DMS114 treated with DMSO at 0.1 percent for 48 hours (cell line): Measurements from ENCODE around the gene GNAI1.

Source experiments
- DNase-seq: peaks from one replicate; lab custom pipeline; 2025; ENCODE audit not compliant: unreplicated experiment; lab: John Stamatoyannopoulos, UW

Gene GNAI1

GRCh38 chr7:80204919-80205318 lies 70.3 kb downstream of the GNAI1 start:
- no peak for DNase-seq

GRCh38 chr7:80206763-80207162 lies 72.1 kb downstream of the GNAI1 start:
- DNase-seq = no peak

GRCh38 chr7:80207501-80207900 lies 72.9 kb downstream of the GNAI1 start:
- DNase-seq = no peak

GRCh38 chr7:80208700-80209099 lies 74.1 kb downstream of the GNAI1 start:
- DNase-seq = no peak

- DNase-seq = no peak
These were observed 75.8 kb downstream of the GNAI1 start for GRCh38 chr7:80210400-80210799.

- no peak for DNase-seq
These were observed 79.2 kb downstream of the GNAI1 start for GRCh38 chr7:80213814-80214213.

GRCh38 chr7:80215734-80216133 lies 81.1 kb downstream of the GNAI1 start:
- DNase-seq = no peak

GRCh38 chr7:80216996-80217842 lies 82.6 kb downstream of the GNAI1 start:
- no peak for DNase-seq

GRCh38 chr7:80218723-80219122 lies 84.1 kb downstream of the GNAI1 start:
- DNase-seq = no peak

- no peak for DNase-seq
These were observed 85.5 kb downstream of the GNAI1 start for GRCh38 chr7:80220022-80220634.

- no peak for DNase-seq
These were observed 89.8 kb downstream of the GNAI1 start for GRCh38 chr7:80224415-80224814.

- no peak for DNase-seq
These were observed 90.7 kb downstream of the GNAI1 start for GRCh38 chr7:80225361-80225760.

GRCh38 chr7:80226629-80227028 lies 92.0 kb downstream of the GNAI1 start:
- DNase-seq = no peak

- no peak for DNase-seq
These were observed 95.7 kb downstream of the GNAI1 start for GRCh38 chr7:80230327-80230726.

- DNase-seq = no peak
These were observed 97.1 kb downstream of the GNAI1 start for GRCh38 chr7:80231707-80232106.

- no peak for DNase-seq
These were observed 98.5 kb downstream of the GNAI1 start for GRCh38 chr7:80232979-80233724.

GRCh38 chr7:80235334-80235733 lies 100.7 kb downstream of the GNAI1 start:
- no peak for DNase-seq

GRCh38 chr7:80236681-80237080 lies 102.0 kb downstream of the GNAI1 start:
- DNase-seq = no peak

- no peak for DNase-seq
These were observed 105.8 kb downstream of the GNAI1 start for GRCh38 chr7:80240265-80241025.

GRCh38 chr7:80241671-80242070 lies 107.0 kb downstream of the GNAI1 start:
- no peak for DNase-seq

- DNase-seq = no peak
These were observed 108.8 kb downstream of the GNAI1 start for GRCh38 chr7:80243425-80243824.
